ENCODE measurements around the gene GBP3. TPM values are rescaled to one million over a fixed set of nuclear protein-coding genes. Genes with fewer than 3 reads are reported as not detected.
A peak's percentile ranks its signal among the peaks of the same experiment; 100 is the strongest.

The GBP3 gene
- 24.8 and 41.0 TPM in 2 replicates for total RNA-seq

GRCh38 chr1:89022167-89022959 lies at the start of gene GBP3:
TSS of gene GBP3 (minus strand) at chr1:89022866. CDS start at chr1:89020721, 2,145 bp downstream.
- peak; percentile 80 for DNase-seq (ENCODE audit: low read depth)
- TF ChIP-seq CTCF (IDR thresholded peaks at IDR 0.05; ENCODE audit: insufficient read depth, low read depth, low read length): no peak
- H3K4me3 ChIP-seq (ENCODE audit: low read depth, low read length): peak within 1 kb of the TSS; percentile 85

GRCh38 chr1:89070509-89070908 lies 47.8 kb upstream of the GBP3 start:
- peak; percentile 5 for DNase-seq (ENCODE audit: low read depth)
- peak overlapping the region; percentile 53 for H3K4me3 ChIP-seq (ENCODE audit: low read depth, low read length)

GRCh38 chr1:89069951-89070350 lies 47.3 kb upstream of the GBP3 start:
- peak overlapping the region; percentile 53 for H3K4me3 ChIP-seq (ENCODE audit: low read depth, low read length)
- no peak for TF ChIP-seq CTCF (IDR thresholded peaks at IDR 0.05; ENCODE audit: insufficient read depth, low read depth, low read length)
- peak; percentile 51 for DNase-seq (ENCODE audit: low read depth)

More at GRCh38 chr1:89070509-89070908, 47.8 kb upstream of the GBP3 start:
- no peak for TF ChIP-seq CTCF (IDR thresholded peaks at IDR 0.05; ENCODE audit: insufficient read depth, low read depth, low read length)

GRCh38 chr1:89068291-89068690 lies 45.6 kb upstream of the GBP3 start:
- no peak overlapping the region for H3K4me3 ChIP-seq (ENCODE audit: low read depth, low read length)
- DNase-seq (ENCODE audit: low read depth): peak; percentile 69
- no peak for TF ChIP-seq CTCF (IDR thresholded peaks at IDR 0.05; ENCODE audit: insufficient read depth, low read depth, low read length)

- no peak for TF ChIP-seq CTCF (IDR thresholded peaks at IDR 0.05; ENCODE audit: insufficient read depth, low read depth, low read length)
- DNase-seq (ENCODE audit: low read depth): peak; percentile 91
These were observed 42.6 kb upstream of the GBP3 start, which contains the start of gene GBP1 for GRCh38 chr1:89065079-89065868. TSS of gene GBP1 (minus strand) at chr1:89065208. CDS start at chr1:89063234, 1,974 bp downstream.

GRCh38 chr1:89064632-89065031 lies 42.0 kb upstream of the GBP3 start:
- TF ChIP-seq CTCF (IDR thresholded peaks at IDR 0.05; ENCODE audit: insufficient read depth, low read depth, low read length): no peak
- DNase-seq (ENCODE audit: low read depth): no peak
- H3K4me3 ChIP-seq (ENCODE audit: low read depth, low read length): peak overlapping the region; percentile 68

More at GRCh38 chr1:89065079-89065868, 42.6 kb upstream of the GBP3 start, which contains the start of gene GBP1:
- peak within 1 kb of the TSS; percentile 68 for H3K4me3 ChIP-seq (ENCODE audit: low read depth, low read length)

Data from fibroblast of villous mesenchyme (primary cell).